ENCODE measurements around the gene GAL.

GAL gene

DNA sequence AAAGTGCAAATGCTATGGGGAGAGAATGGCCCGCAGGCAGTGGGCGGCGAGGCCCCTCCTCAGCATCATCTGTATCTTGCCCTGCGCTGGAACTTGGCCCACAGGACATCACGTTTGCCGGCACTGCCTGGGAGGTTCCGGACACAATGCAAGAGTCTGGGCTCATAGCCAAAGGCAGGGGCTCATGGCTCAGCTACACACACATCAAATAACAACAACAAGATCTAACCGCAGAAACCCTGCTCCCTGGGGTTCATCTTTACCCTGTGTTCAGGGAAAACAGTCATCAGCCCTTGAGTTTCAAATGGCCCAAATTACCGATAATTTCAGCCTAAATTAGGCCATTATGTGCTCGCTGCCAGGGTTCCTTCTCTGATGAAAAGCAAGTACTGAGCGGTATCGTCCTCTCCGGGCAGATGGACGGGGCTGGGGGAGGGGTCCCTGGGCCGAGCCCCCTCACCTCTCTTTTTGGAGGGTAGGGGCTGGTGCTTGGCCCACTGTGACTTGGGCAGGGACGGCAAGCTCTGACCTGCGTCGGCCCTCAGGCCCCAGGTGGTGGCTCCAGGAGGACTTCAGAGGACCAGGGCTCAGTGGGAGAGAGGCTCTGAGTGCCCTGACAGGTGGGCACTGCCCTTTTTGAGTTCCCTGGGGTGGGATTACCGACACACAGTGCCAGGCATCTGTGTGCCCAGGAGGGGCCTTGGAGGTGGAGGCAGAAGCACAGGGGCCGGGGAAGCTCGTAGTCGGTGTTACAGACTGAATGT lies 25.0 kb upstream of the GAL start:
- DNase-seq (ENCODE audit: low read depth), result peak; percentile 52

DNA sequence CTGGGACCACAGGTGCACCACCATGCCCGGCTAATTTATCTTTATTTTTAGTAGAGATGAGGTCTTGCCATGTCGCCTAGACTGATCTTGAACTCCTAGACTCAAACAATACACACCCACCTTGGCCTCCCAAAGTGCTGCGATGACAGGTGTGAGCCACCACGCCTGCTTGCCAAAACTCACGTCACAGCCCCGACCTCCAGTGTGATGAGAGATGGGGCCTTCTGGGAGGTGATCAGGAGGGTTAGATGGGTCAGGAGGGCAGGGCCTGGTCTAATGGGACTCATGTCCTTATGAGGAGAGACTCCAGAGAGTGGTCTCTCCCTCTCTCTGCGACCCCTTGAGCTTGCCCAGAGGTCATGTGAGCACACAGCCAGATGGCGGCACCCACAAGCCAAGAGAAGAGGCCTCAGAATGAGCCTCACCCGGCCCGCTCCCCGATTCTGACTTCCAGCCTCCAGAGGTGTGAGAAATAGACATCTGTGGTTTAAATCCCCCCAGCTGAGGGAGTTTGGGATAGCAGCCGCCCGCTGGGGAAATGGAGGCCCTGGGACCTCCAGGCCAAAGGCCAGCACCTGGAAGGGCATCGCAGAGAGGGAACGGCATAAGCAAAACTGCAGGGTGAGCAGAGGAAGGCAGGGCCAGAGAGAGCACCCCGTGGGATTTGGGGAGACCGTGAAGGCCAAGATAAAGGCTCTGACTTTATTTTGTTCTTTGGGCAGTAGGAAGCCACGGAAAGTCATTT lies 24.1 kb upstream of the GAL start:
- no peak for DNase-seq (ENCODE audit: low read depth)

DNA sequence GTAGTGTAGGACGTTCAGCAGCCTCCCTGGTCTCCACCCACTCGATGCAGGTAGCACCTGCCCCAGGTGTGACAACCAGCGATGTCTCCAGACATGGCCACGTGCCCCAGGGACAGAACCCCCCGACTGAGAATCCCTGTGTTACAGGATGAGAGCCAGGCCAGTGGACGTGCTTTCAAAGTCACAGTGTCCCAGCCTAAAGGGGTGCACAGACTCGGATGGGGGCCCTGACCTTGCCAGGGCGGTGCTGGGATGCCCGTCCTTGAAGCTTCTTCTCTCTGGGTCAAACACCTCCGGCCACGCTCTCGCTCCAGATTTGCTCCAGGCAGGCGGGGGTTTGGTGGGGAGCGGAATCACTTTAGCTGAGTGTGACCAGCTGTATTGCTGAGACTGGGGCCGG lies 23.3 kb upstream of the GAL start:
- DNase-seq (ENCODE audit: low read depth), result no peak

DNA sequence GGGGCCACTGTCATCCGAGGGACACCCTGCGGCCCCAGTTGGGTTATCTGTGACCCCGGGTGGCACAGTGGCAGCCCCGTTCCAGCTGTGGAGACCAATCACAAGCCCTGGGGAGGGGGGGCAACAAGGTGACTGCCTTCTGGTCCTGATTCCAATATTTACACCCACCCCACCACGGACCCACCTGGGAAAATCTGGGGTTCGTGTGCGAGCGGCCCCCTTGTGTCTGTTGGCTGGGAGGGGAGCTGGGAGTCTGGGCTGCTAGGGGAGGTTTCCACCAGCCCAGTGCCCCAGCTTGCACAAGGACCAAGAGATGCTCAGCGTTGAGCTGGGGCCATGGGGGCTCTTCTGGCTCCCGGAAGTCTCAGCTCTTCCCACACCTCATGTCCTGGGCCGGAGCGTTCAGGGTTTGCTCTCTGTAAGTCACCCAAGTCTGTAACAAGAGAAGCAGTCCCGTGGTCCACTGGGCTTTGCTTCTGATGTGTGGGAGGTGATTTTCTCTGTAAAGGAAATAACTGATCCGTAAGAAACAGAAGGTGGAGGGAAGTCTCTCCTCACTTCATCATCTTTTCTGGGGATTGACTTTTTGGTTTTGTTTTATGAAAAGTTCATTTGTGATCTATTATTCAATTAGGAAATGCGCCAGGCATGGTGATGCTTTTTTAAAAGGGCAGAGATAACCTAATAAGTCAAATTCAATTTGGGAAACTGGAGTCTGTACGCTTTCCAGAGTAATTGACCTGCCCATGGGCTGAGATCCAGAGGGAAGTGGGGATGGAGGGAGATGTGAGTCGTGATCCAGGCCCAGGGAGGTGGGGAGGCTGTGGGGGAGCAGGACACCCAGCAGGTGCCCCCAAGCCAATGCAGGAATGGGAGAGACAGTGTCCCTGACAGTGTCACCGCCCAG lies 22.4 kb upstream of the GAL start:
- DNase-seq (ENCODE audit: low read depth), result no peak

DNA sequence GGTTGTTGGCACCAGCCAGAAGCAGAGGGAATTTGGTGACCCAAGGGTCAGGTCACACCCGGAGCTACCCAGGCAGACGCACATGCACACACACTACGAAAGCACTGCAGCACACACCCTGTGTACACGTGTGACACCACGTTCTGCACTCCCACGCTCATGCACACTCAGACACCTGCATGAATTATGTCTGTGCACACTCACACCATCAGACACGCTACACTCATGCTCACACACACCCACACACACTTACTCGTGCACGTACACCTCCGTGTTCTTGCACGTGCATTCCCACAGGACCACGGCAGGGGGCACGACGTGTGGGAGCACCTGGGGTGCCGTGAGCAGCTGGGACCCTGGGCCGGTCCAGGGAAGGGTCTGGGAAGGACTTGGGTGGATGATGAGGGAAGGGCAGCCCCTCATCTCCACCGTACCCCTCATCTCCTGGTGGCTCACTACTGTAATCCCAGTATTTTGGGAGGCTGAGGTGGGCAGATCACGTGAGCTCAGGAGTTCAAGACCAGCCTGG lies 20.8 kb upstream of the GAL start:
- no peak for DNase-seq (ENCODE audit: low read depth)

DNA sequence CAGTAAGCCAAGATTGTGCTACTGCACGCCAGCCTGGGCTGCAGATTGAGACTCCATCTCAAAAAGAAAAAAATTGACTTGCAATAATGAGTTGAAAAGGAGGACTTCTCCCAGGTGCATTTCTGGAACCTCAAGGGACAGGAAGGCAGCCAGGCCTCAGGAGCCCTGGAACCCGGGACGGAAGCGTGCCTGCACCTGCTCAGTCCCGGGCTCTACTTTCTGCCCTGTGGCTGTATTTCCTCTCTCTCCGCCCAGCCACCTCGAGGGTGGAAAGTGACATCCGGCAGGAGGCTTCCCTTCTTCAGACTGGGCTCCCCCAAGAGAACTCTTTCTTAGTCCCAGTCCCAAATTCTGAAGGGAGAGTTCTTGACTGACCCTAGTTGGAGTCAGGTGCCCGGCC lies 20.2 kb upstream of the GAL start:
- DNase-seq (ENCODE audit: low read depth), result no peak

DNA sequence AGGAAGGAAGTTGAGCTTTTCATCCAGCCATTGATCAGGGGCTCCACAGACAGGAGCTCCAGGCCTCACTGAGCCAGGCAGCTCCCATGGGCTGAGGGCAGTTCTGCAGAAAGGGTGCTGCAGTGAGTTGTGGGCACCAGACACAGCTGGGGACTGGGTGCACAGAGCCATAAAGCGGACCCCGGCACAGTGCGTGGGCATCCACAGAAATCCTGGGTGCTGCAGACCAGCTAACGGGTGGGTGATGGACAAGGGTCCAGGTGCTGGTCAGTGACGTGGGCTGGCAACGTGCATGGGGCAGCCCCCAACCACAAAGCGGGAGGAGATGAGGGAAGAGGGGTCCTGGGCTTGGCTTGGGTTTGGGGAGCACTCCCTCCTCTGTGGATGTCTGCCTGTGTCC lies 19.4 kb upstream of the GAL start:
- no peak for DNase-seq (ENCODE audit: low read depth)

DNA sequence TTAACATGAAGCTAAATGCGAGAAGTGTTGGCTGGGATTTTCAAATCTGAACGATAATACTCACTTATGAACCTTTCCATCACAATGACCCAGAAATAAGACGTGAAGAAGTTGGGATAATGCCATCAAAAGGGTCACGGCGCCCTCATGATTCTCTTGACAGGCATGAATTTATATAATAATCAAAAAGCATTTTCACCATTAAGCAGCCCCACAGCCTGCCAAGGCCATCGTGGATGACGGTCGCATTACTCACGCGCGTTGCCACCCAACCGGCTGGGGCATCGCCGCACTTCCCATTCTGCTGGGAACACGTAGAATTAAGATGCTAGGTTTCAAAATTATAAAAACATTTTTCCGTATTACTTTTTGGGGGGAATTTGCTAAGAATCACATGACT lies 18.9 kb upstream of the GAL start:
- no peak for DNase-seq (ENCODE audit: low read depth)

DNA sequence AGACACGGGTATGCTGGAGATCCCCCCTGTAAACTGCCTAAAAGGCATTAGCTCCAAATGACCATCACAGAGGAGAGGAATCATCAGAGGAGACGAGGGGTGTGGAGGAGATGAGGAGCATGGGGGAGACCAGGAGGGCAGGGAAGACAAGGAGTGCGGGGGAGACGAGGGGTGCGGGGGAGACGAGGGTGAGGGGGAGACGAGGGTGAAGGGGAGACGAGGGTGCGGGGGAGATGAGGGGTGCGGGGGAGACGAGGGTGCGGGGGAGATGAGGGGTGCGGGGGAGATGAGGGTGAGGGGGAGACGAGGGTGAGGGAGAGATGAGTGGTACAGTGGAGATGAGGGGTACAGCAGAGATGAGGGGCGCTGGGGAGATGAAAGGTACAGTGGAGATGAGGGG lies 17.5 kb upstream of the GAL start:
- no peak for DNase-seq (ENCODE audit: low read depth)

DNA sequence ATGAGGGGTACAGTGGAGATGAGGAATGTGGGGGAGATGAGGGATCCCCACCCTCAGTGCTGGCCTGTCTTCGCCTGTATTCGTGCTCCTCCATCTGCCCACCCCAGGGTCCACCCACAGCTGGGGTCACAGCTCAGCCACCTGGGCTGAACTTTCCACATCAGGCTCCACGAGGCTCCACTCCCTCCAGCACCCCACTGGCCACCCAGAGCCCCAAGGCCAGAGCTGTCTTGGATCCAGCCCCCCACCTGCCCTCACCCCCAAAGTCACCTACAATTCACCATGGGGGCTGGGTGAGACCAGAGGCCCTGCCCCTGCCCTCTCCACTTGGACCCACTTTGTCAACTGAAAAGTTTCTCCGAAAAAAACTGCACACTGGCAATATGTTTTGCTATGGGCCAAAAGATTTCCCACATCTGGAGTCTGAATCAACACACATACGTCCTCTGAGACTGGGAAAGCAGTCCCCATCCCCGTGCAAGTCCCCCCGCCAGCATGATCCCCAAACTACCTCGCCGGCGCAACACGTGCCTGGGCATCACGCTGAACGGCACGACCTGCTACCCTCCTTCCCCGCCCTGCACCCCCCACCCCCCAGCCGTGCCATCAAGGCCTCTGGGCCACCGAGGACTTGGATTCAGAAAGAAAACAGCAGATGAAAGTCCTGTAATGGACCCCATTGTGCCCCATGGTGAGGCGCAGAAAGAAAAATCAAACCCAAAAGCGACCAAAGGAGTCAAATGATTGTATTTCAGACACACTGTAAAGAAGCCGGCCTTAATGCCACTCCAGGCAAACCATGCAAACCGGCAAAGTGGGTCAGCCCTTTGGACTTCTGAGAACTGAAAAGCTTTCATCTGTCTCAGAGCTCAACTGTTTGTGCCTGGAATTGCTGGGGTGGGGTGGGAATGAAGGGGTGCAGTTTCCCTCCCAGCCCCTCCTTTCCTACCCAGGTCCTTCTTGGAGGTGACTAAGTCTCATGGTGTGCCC lies 16.5 kb upstream of the GAL start:
- no peak for DNase-seq (ENCODE audit: low read depth)

DNA sequence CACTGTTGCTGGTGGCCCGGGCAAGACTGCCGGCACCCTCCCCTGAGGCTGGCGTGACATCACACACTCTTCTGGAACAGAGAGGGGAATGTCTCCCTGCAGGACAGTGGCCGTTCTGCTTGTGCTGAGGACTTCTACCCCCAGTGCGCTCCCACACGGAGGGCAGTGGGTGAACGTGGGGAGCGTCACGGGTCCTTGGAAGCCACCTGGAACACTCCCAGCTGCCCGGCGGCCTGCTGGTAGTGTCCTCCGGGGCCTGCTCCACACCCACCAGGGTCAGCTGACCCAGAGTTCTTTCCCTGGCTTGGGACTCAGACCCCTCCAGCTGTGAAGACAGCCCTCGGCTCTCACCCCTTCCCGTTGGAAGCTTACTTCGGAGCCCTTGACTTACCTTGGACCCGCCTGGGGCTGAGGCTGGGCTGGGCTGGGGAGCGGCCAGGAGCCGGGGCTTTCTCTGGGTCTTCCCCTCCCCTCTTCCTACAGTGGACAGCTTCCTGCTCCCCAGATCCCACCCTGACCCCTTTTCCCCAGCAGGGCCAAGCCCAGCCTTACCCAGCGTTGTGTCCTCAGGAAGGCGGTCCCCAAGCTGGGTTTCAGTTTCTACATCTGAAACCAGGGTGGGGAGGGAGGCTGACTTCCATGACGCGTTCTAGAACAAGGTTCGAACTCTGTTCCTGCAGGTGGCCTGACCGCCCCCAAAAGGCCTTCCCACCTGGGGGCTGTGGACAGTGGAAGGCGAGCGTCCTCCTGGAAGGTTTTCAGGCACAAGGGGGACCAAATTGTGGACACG lies 14.8 kb upstream of the GAL start:
- DNase-seq (ENCODE audit: low read depth), result no peak

DNA sequence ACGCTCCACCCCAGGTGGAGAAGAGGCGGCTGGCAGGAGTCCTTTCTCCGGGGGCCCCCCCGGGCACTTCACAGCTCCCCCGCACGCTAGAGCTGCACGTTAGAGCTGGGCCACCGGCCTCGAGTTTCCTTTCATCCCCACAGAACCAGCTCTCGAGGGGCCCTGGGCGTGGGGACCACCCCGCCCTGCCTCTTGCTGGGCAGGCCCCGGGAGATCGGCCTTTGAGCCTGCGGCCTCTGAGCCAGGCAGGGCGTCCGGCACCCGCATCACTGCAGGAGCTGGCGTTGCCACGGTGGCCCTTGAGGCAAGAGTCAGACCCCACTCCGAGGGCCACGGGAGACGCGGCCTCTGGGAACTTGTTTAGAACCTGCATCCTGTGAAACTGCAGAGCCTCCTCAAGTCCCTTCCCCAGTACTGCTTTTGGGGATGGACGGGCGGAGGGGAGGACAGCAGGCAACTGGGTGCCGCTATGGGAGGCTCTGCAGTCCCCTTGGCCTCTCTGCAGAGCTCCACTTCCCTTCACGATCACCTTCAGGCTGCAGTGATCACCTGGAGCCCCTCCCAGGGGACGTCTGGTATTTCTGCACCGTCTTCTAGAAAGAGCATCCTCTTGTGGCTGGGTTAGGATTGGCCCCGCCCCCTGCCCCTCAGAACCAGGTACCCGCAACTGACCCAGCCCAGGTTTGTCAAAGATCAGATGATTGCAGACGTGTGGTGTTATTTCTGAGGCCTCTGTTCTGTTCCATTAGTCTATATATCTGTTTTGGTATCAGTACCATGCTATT lies 13.9 kb upstream of the GAL start:
- no peak for DNase-seq (ENCODE audit: low read depth)

DNA sequence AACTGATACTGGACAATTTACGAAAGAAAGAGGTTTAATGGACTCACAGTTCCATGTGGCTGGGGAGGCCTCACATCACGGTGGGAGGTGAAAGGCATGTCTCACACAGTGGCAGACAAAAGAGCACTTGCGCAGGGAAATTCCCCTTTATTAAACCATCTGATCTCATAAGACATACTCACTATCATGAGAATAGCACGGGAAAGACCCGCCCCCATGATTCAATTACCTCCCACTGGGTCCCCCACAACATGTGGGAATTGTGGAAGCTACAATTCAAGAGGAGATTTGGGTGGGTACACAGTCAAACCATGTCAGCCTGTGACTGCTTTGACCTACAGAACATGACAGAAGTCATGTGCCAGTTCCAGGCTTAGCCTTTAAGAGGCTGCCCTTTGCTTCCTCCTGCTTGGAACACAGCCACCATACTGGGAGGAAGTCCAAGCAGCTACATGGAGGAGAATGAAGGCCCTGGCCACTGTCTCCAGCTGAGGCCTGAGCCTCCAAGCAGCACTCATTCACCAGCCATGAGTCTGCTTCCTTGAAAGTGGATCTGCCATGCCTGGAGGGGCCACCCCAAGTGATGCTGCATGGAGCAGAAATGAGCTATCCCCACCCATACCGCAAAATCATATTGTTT lies 10.9 kb upstream of the GAL start:
- no peak for DNase-seq (ENCODE audit: low read depth)

DNA sequence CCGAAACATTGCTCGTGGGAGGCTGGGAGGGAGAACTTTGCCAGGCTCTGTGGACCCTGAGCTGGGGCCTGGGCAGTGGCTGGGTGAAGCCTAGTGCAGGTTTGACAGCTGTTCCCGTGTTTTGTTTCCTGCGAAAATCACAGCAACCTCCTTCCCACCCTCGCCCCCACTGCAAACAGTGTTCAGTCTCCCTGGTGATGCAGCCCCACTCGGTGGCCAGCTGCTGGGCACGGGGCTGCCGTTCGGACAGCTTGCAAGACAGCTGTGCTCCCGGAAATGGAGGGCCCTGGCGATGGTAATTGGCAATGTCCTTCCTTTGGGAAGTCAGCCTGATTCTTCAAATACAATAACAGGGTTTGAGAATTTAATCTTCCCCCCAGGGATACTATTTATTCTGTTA lies 10.4 kb upstream of the GAL start:
- DNase-seq (ENCODE audit: low read depth), result no peak

DNA sequence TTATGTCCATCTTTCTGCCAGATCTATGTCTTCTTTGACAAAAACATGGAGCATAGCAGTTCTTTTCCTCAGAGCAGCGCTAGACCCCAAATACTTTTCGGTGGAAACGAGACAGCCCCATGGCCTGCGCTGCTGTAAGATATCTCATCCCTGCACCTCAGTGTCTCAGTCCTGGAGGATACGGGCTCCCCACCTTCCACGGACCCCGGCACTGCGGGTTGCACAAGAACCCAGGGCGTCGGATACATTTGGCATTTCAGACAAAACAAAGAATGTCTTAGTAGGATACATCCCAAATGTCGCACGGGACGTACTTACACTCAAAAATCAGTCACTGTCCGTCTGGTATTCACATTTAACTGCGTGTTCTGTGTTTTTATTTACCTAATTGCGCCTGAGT lies 9.9 kb upstream of the GAL start:
- DNase-seq (ENCODE audit: low read depth), result no peak

DNA sequence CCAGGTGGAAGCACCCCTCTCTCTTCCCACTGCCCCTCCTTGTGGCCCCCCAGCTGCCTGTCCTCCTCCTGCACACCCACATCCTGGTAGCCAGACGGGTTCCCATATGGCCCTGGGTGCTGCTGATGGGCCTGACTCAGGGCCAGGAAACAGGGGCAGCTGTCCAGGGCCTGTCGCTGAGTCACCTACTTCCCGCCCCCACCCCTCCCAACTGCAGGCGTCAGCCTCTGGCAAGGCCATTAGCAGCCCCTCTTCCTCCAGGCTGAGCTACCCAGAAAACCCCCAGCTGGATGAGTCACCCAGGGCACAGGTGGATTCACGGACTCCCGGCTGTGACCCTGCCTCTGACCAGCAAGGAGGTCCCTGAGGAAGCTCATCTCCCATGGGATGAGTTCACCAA lies 6.9 kb upstream of the GAL start:
- DNase-seq (ENCODE audit: low read depth), result peak; percentile 46

DNA sequence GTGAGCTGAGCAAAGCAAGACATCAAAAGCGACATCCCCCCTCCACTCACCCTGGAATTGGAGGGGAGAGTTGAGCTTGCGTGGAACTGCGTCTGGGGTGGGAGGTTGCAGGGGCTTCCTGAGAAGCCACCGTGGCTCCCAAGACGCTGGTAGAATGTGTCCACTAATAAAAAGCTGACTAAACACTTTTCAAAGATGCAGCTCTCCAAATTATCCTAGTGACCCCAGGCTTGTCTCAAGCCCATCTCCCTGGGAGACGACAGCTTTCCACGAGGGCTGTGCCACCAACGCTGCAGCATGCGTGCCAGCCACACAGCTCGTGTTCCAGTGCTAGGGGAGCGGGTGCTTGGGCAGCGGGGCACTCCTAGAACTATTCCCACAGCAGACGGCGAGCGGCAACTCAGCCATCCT lies 6.3 kb upstream of the GAL start:
- no peak for DNase-seq (ENCODE audit: low read depth)

DNA sequence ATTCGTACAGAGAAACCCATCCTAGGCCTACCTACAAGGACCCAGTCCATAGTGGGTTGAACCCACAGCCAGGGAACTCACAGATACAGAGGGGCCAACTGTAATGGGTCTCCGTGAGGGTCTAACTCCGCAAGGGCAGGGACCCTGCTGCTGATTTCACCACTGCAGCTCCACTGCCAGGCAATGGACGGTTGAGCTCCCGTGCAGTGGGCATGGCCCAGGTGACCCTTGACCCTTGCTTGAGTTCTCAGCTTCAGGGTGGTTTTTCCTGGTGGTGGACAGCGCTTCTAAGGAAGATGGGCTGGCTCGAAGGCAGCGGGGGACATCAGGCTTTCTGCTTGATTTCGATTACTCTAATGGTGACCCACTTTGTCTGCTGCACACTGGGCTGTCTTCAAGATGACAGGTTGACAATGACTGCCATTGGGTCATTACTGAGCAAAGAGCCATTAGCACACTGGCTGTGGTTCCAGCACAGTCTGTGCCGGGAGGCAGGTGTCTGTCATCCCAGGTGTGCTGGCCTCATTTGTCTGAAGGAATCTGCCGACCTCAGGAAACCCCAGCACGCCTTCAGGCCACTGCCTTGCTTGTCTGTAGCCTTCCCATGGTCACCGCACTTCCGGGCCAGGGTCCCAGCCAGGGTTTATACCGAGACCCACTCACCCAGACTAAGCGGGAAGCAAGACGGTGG lies 3.7 kb upstream of the GAL start:
- no peak for DNase-seq (ENCODE audit: low read depth)
